CD4-positive, alpha-beta T cell (primary cell): ENCODE measurements around the gene RNF14. TPM values are rescaled to one million over a fixed set of nuclear protein-coding genes. Genes with fewer than 3 reads are reported as not detected.

Experiments
- ATAC-seq: fragments of 200-7000 bp; cut with Tn5 transposase; one replicate; pipeline ENCODE4 v1.10.0; 2022; ENCODE audit warnings: mild to moderate bottlenecking; ENCODE audit not compliant: poor library complexity
- CTCF ChIA-PET: fragments of 350-600 bp; sonication (Branson Sonifier 250); formaldehyde crosslinking; loops from one replicate; lab custom pipeline; 2021; ENCODE audit warnings: antibody characterized with exemption, inconsistent platforms; lab: Charles Lee
- POLR2A ChIA-PET: fragments of 350-600 bp; sonication (Branson Sonifier 250); formaldehyde crosslinking; loops from one replicate; lab custom pipeline; 2021; ENCODE audit warnings: antibody characterized with exemption, inconsistent platforms; lab: Charles Lee
- DNase-seq, 14 experiments: peaks; one replicate each; pipeline ENCODE4 v3.0.0-alpha.2; 2013 to 2020; ENCODE audit warnings: mixed read lengths in 2 of 14
- H3K27ac ChIP-seq, 2 donors: one replicate each; pipeline versions ENCODE4 v1.5.1 to v1.7.0; 2013; ENCODE audit warnings: low read length in 2 of 2, low read depth in 1 of 2, mild to moderate bottlenecking in 1 of 2
- H3K27me3 ChIP-seq, 2 experiments: 1 replicate in 1 of 2; 2 replicates in 1 of 2; pipeline versions ENCODE4 v1.6.1 to v1.7.0; 2013; ENCODE audit warnings: low read length in 2 of 2, control low read depth in 1 of 2, mild to moderate bottlenecking in 1 of 2, moderate library complexity in 1 of 2; ENCODE audit not compliant: insufficient read depth in 2 of 2, control insufficient read depth in 1 of 2
- H3K36me3 ChIP-seq: one replicate; pipeline ENCODE4 v1.6.1; 2013; ENCODE audit warnings: low read length, control low read depth; ENCODE audit not compliant: insufficient read depth
- H3K4me1 ChIP-seq: one replicate; pipeline ENCODE4 v1.6.1; 2013; ENCODE audit warnings: low read length, control low read depth; ENCODE audit not compliant: insufficient read depth
- H3K4me3 ChIP-seq: one replicate; pipeline ENCODE4 v1.5.1; 2013; ENCODE audit warnings: mild to moderate bottlenecking, low read length, moderate library complexity
- H3K9me3 ChIP-seq, 2 experiments: 1 replicate in 1 of 2; 2 replicates in 1 of 2; pipeline versions ENCODE4 v1.6.1 to v1.7.0; 2013; ENCODE audit warnings: low read length in 2 of 2, mild to moderate bottlenecking in 2 of 2, control low read depth in 1 of 2, moderate library complexity in 1 of 2; ENCODE audit not compliant: control insufficient read depth in 1 of 2, insufficient read depth in 1 of 2
- H3K27ac Mint-ChIP-seq: one replicate; pipeline ENCODE4 v1.8.0; 2020; ENCODE audit warnings: mixed read lengths
- H3K27me3 Mint-ChIP-seq: one replicate; pipeline ENCODE4 v1.8.0; 2021; ENCODE audit warnings: mixed read lengths
- H3K36me3 Mint-ChIP-seq: one replicate; pipeline ENCODE4 v1.8.0; 2021; ENCODE audit warnings: low read depth, mixed read lengths
- H3K4me1 Mint-ChIP-seq: one replicate; pipeline ENCODE4 v1.8.0; 2021; ENCODE audit warnings: low read depth, mixed read lengths
- H3K4me3 Mint-ChIP-seq: one replicate; pipeline ENCODE4 v1.8.0; 2020; ENCODE audit warnings: mild to moderate bottlenecking, mixed read lengths
- H3K9me3 Mint-ChIP-seq: one replicate; pipeline ENCODE4 v1.8.0; 2020; ENCODE audit warnings: mixed read lengths
- CTCF ChIP-seq: fragments of 200-600 bp; IDR thresholded peaks from one replicate; pipeline ENCODE4 v1.8.0; 2022; ENCODE audit warnings: antibody characterized with exemption, mild to moderate bottlenecking
- intact Hi-C, 2 experiments: fragments of 100-400 bp; cut with DNase I in 1 of 2; cut with micrococcal nuclease in 1 of 2; formaldehyde crosslinking; loops; one replicate each; pipeline versions ENCODE4 v1.15.1 to v1.9.0; 2023 to 2025; cut with DNase I, micrococcal nuclease
- total RNA-seq, 174 experiments: library from RNA in 2 of 174; stranded (reverse) in 2 of 174; gene quantifications; one replicate each; pipeline ENCODE4 v1.2.3 and lab custom pipeline; 2021 to 2026

The RNF14 gene
- total RNA-seq, 2 experiments from 2014 or later: 8.9 to 10.7 TPM

DNA sequence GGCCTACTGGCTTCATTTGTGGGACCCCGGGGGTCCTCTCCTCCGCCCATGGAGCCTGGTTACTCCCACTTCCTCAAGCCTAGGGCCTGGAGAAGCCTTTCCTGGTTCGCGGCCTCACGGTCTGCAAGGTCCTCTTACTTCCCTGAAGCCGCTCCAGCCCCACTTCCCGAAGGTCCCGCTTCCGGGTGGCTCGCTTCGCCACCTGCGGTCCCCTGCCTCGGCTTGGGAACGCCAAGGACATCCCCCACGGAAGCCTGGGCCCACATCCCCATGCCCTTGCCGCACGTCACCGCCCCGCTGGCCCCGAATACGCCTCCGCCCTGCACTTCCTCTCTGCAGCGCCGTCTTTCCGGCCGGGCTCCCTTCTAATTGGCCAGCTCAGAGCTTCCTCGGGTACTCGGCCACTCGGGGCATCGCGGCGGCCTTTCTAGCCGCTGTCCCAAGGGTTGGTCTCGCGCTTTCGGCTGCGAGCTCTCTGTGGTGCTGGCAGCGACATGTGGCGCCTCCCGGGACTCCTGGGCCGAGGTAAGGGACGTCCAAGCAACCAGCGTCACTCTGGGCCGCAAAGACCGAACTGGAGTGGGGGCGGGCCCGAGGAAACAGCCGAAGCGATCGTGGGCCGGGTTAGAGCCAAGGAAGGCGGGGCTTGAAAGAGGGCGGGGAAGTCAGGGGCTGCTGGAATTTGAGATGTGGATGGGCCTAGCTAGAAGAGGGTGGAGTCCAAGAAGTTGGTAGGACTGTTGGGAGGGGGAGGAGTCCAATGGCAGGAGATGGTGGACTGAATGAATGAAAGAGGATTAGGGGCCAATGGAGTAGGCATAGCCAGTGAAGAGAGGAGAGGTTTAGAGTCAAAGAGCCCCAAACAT, 45.2 kb upstream of the RNF14 start, which contains the start of gene DELE1:
TSS of gene DELE1 (plus strand) at position 424 of the 866 bp plus-strand sequence. CDS start at position 495, 71 bp downstream.
- H3K4me1 Mint-ChIP-seq: peaks cover 45% of the 10 kb centered on the region
- Histone ChIP-seq H3K4me3 (peak within 1 kb of the TSS; percentile 75), H3K36me3 (peaks cover 33% of the 10 kb centered on the region), H3K27ac (peak within 1 kb of the TSS; percentile 94 to 96), H3K27me3 (no peaks in the 10 kb centered on the region), H3K9me3 (no peaks in the 10 kb centered on the region), H3K4me1 (peaks cover 30% of the 10 kb centered on the region)
- no peak for TF ChIP-seq CTCF
- H3K27ac Mint-ChIP-seq: peak within 1 kb of the TSS; percentile 99
- ChIA-PET POLR2A (interaction anchor here (0.7 to 3.4 kb wide), 25 partner anchors 9 to 1522 kb away, joined by 3 to 48 read pairs (median 4); partner anchors contain the start of genes ANKHD1, FCHSD1, HDAC3 and PCDH1), CTCF (interaction anchor here (1.6 to 3.8 kb wide), 3 partner anchors 37 to 232 kb away, joined by 8 to 20 read pairs (median 15); partner anchors contain the start of gene RNF14)
- H3K27me3 Mint-ChIP-seq: no peaks in the 10 kb centered on the region
- ATAC-seq: peak; percentile 94
- peaks cover 48% of the 10 kb centered on the region for H3K36me3 Mint-ChIP-seq
- peak within 1 kb of the TSS; percentile 96 for H3K4me3 Mint-ChIP-seq
- intact Hi-C loops: loop anchor here (2.0 to 5.0 kb wide), 5 partner anchors 39 to 849 kb away; partner anchors contain the start of genes ARHGAP26 (in 1 of the 2) and RNF14 (in 1 of the 2)
- H3K9me3 Mint-ChIP-seq: no peaks in the 10 kb centered on the region
- peak; percentile 82 to 95 (median 87) for DNase-seq

- H3K27ac ChIP-seq: no peak overlapping the region
Measured at GRCh38 chr5:141926434-141926833, 42.5 kb upstream of the RNF14 start.

DNA sequence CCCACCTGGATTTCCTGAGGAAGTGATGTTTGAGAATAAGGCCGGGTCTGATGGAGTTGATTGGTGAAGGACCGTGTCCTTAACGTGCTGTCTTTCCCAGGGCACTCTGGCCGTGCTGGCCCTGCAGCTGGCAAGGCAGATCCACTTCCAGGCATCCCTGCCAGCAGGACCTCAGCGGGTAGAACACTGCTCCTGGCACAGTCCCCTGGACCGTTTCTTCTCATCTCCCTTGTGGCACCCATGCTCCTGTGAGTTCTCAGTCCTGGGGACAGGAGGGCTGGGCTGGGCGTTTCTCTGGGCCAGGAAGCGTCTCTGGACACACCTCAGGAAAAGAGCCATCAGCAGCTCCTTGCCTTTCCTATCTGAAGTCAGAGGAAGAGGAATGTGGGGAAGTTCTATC, 40.9 kb upstream of the RNF14 start:
- CTCF ChIA-PET: no interaction called here

More at GRCh38 chr5:141926434-141926833, 42.5 kb upstream of the RNF14 start:
- TF ChIP-seq CTCF: no peak
- ChIA-PET POLR2A (no interaction called here), CTCF (interaction anchor here (0.8 kb wide), 1 partner anchor 34 kb away, joined by 4 read pairs; no protein-coding TSS in a partner anchor)
- no peak for ATAC-seq
- H3K36me3 Mint-ChIP-seq: peaks cover 76% of the 10 kb centered on the region
- H3K27me3 ChIP-seq: no peaks in the 10 kb centered on the region
- peaks cover 60% of the 10 kb centered on the region for H3K36me3 ChIP-seq
- DNase-seq: no peak
- no peaks in the 10 kb centered on the region for H3K9me3 ChIP-seq
- peaks cover 41% of the 10 kb centered on the region for H3K4me1 Mint-ChIP-seq
- H3K27ac Mint-ChIP-seq: peak overlapping the region; percentile 17
- H3K27me3 Mint-ChIP-seq: no peaks in the 10 kb centered on the region
- H3K4me3 ChIP-seq: no peak overlapping the region
- no peaks in the 10 kb centered on the region for H3K9me3 Mint-ChIP-seq
- intact Hi-C loops: no loop called here
- H3K4me1 ChIP-seq: peaks cover 30% of the 10 kb centered on the region
- peak overlapping the region; percentile 51 for H3K4me3 Mint-ChIP-seq

More for the DNA sequence above, 40.9 kb upstream of the RNF14 start:
- no peak overlapping the region for H3K4me3 Mint-ChIP-seq
- Histone ChIP-seq H3K4me3 (no peak overlapping the region), H3K36me3 (peaks cover 73% of the 10 kb centered on the region), H3K27me3 (no peaks in the 10 kb centered on the region), H3K4me1 (peaks cover 23% of the 10 kb centered on the region), H3K9me3 (no peaks in the 10 kb centered on the region), H3K27ac (no peak overlapping the region)
- POLR2A ChIA-PET: no interaction called here
- TF ChIP-seq CTCF: no peak
- DNase-seq: no peak
- H3K4me1 Mint-ChIP-seq: peaks cover 39% of the 10 kb centered on the region
- ATAC-seq: no peak
- H3K27ac Mint-ChIP-seq: no peak overlapping the region
- no peaks in the 10 kb centered on the region for H3K9me3 Mint-ChIP-seq
- intact Hi-C loops: no loop called here
- H3K36me3 Mint-ChIP-seq: peaks cover 92% of the 10 kb centered on the region
- no peaks in the 10 kb centered on the region for H3K27me3 Mint-ChIP-seq
